H1 (cell line): ENCODE measurements around the gene CRTC1. TPM values are rescaled to one million over a fixed set of nuclear protein-coding genes. Genes with fewer than 3 reads are reported as not detected.

ENCODE experiments used
- CTCF ChIA-PET: fragments of 300-600 bp; sonication (Branson Sonifier 250); formaldehyde crosslinking; loops from one replicate; lab custom pipeline; 2021; ENCODE audit not compliant: partially characterized antibody; lab: Charles Lee
- POLR2A ChIA-PET: fragments of 300-600 bp; sonication (Branson Sonifier 250); formaldehyde crosslinking; loops from one replicate; lab custom pipeline; 2021; ENCODE audit warnings: inconsistent platforms; ENCODE audit not compliant: partially characterized antibody; lab: Charles Lee
- DNase-seq, 2 experiments: peaks; one replicate each; pipeline versions ENCODE4 v3.0.0 to v3.0.0-alpha.2; 2010 to 2022; ENCODE audit warnings: low spot score in 2 of 2, low read depth in 1 of 2, mixed read lengths in 1 of 2
- FAIRE-seq: peaks from 2 replicates; lab custom pipeline; 2011; peaks lifted over from hg19 to GRCh38; lab: Jason Lieb, UNC
- H2AFZ ChIP-seq: 2 replicates; pipeline ENCODE4 v1.8.1; 2012; ENCODE audit warnings: low read length, inconsistent platforms
- H2AK5ac ChIP-seq: 2 replicates; pipeline ENCODE4 v1.6.1; 2013; ENCODE audit warnings: low read depth, low read length
- H2BK120ac ChIP-seq: replicated peaks from 2 replicates; pipeline ENCODE3; 2013; ENCODE audit warnings: low read depth, low read length, inconsistent platforms
- H2BK12ac ChIP-seq: 2 replicates; pipeline ENCODE4 v1.6.1; 2013; ENCODE audit warnings: low read depth, low read length
- H2BK15ac ChIP-seq: 2 replicates; pipeline ENCODE4 v1.6.1; 2013; ENCODE audit warnings: low read length
- H2BK20ac ChIP-seq: 2 replicates; pipeline ENCODE4 v1.6.1; 2013; ENCODE audit warnings: low read length
- H2BK5ac ChIP-seq: 2 replicates; pipeline ENCODE4 v1.6.1; 2013; ENCODE audit warnings: low read depth, low read length
- H3K14ac ChIP-seq: 2 replicates; pipeline ENCODE4 v1.6.1; 2013; ENCODE audit warnings: inconsistent platforms; ENCODE audit not compliant: insufficient read length
- H3K18ac ChIP-seq: 2 replicates; pipeline ENCODE4 v1.6.1; 2013; ENCODE audit warnings: low read length; ENCODE audit errors: extremely low read depth
- H3K23ac ChIP-seq: 2 replicates; pipeline ENCODE4 v1.6.1; 2013; ENCODE audit warnings: inconsistent platforms; ENCODE audit not compliant: insufficient read length
- H3K23me2 ChIP-seq: 2 replicates; pipeline ENCODE4 v1.6.1; 2013; ENCODE audit warnings: low read depth, low read length
- H3K27ac ChIP-seq: 2 replicates; pipeline ENCODE4 v1.6.1; 2011; ENCODE audit warnings: low read depth, low read length, inconsistent platforms
- H3K27me3 ChIP-seq, 4 experiments: replicated peaks in 1 of 4; 1 replicate in 1 of 4; 2 replicates in 3 of 4; pipeline versions ENCODE4 v1.6.1 to v1.8.1; 2011 to 2013; ENCODE audit warnings: low read length in 3 of 4, mild to moderate bottlenecking in 3 of 4, inconsistent platforms in 2 of 4, mixed read lengths in 2 of 4, moderate library complexity in 1 of 4; ENCODE audit not compliant: control insufficient read depth in 3 of 4, insufficient read depth in 3 of 4; ENCODE audit errors: extremely low read depth in 1 of 4
- H3K36me3 ChIP-seq, 4 experiments: 2 replicates each; pipeline versions ENCODE4 v1.6.1 to v1.8.1; 2011 to 2013; ENCODE audit warnings: mild to moderate bottlenecking in 4 of 4, low read length in 3 of 4, moderate library complexity in 2 of 4, control low read depth in 1 of 4, inconsistent platforms in 1 of 4; ENCODE audit not compliant: insufficient read depth in 4 of 4, control insufficient read depth in 2 of 4
- H3K4ac ChIP-seq: replicated peaks from 2 replicates; pipeline ENCODE3; 2013; ENCODE audit warnings: low read length, low read depth, mixed read lengths, inconsistent platforms; ENCODE audit not compliant: insufficient read length
- H3K4me1 ChIP-seq, 4 experiments: replicated peaks in 1 of 4; 1 replicate in 1 of 4; 2 replicates in 3 of 4; pipeline versions ENCODE4 v1.6.1 to v1.8.1; 2011 to 2013; ENCODE audit warnings: low read length in 3 of 4, inconsistent platforms in 2 of 4, mixed read lengths in 1 of 4; ENCODE audit not compliant: insufficient read depth in 4 of 4, control insufficient read depth in 3 of 4
- H3K4me2 ChIP-seq, 2 experiments: 2 replicates each; pipeline versions ENCODE4 v1.6.1 to v1.8.1; 2011 to 2013; ENCODE audit warnings: low read depth in 2 of 2, low read length in 2 of 2, control low read depth in 1 of 2, inconsistent platforms in 1 of 2, mild to moderate bottlenecking in 1 of 2; ENCODE audit not compliant: insufficient read depth in 1 of 2
- H3K4me3 ChIP-seq, 4 experiments: fragments of 200-600, 300-600 bp in 1 of 4; sonication (generic), shearing (Covaris generic), sonication (Bioruptor Twin) in 1 of 4; 2 replicates each; pipeline versions ENCODE4 v1.5.1 to v1.8.1; 2011 to 2016; ENCODE audit warnings: low read length in 4 of 4, low read depth in 3 of 4, control low read depth in 2 of 4, inconsistent platforms in 2 of 4, mild to moderate bottlenecking in 2 of 4, mixed read lengths in 1 of 4, moderate library complexity in 1 of 4; ENCODE audit not compliant: insufficient read depth in 2 of 4; ENCODE audit errors: extremely low read depth in 1 of 4
- H3K56ac ChIP-seq: replicated peaks from 2 replicates; pipeline ENCODE3; 2013; ENCODE audit warnings: low read depth, mild to moderate bottlenecking, mixed read lengths, low read length, inconsistent platforms; ENCODE audit not compliant: insufficient read length
- H3K79me1 ChIP-seq: 2 replicates; pipeline ENCODE4 v1.6.1; 2013; ENCODE audit warnings: low read depth, low read length, control low read depth
- H3K79me2 ChIP-seq, 2 experiments: 2 replicates each; pipeline versions ENCODE4 v1.6.1 to v1.8.1; 2012 to 2013; ENCODE audit warnings: low read length in 2 of 2, mild to moderate bottlenecking in 2 of 2, inconsistent platforms in 1 of 2; ENCODE audit not compliant: insufficient read depth in 2 of 2, control insufficient read depth in 1 of 2
- H3K9ac ChIP-seq, 4 experiments: replicated peaks in 1 of 4; 1 replicate in 1 of 4; 2 replicates in 3 of 4; pipeline versions ENCODE4 v1.6.1 to v1.8.1; 2011 to 2013; ENCODE audit warnings: low read depth in 3 of 4, low read length in 3 of 4, control low read depth in 2 of 4, mild to moderate bottlenecking in 2 of 4, moderate library complexity in 2 of 4, inconsistent platforms in 1 of 4; ENCODE audit errors: extremely low read depth in 1 of 4
- H3K9me3 ChIP-seq, 2 experiments: 2 replicates each; pipeline versions ENCODE4 v1.6.1 to v1.8.1; 2012 to 2013; ENCODE audit warnings: mild to moderate bottlenecking in 2 of 2, moderate library complexity in 2 of 2, control low read depth in 1 of 2, inconsistent platforms in 1 of 2, low read depth in 1 of 2, low read length in 1 of 2, mixed read lengths in 1 of 2; ENCODE audit not compliant: insufficient read depth in 2 of 2
- H4K20me1 ChIP-seq, 2 experiments: replicated peaks in 1 of 2; 2 replicates each; pipeline versions ENCODE3 to v1.8.1; 2011 to 2013; ENCODE audit warnings: inconsistent platforms in 2 of 2, low read length in 2 of 2, mild to moderate bottlenecking in 1 of 2; ENCODE audit not compliant: insufficient read depth in 2 of 2, control insufficient read depth in 1 of 2
- H4K5ac ChIP-seq: 2 replicates; pipeline ENCODE4 v1.6.1; 2013; ENCODE audit warnings: low read length, low read depth, mixed read lengths, inconsistent platforms; ENCODE audit not compliant: insufficient read length
- H4K8ac ChIP-seq: 2 replicates; pipeline ENCODE4 v1.8.0; 2013; ENCODE audit warnings: mild to moderate bottlenecking, moderate library complexity, low read length, inconsistent platforms; ENCODE audit not compliant: insufficient read depth; ENCODE audit errors: extremely low read depth
- H4K91ac ChIP-seq: replicated peaks from 2 replicates; pipeline ENCODE3; 2013; ENCODE audit warnings: low read length, mixed read lengths, inconsistent platforms; ENCODE audit not compliant: insufficient read length
- ASH2L ChIP-seq: fragments of 200-600, 300-600 bp; sonication (generic); IDR thresholded peaks from one replicate; pipeline ENCODE4 v1.7.1; 2017; ENCODE audit warnings: low read length
- CHD1 ChIP-seq: IDR thresholded peaks from 2 replicates; pipeline ENCODE4 v1.6.1; 2012; ENCODE audit warnings: low read depth, low read length, improper control_type of control experiment
- CREB1 ChIP-seq: IDR thresholded peaks from 2 replicates; pipeline ENCODE4 v1.6.1; 2012; ENCODE audit warnings: inconsistent platforms
- CTBP2 ChIP-seq: IDR thresholded peaks from 2 replicates; pipeline ENCODE4 v1.7.0; 2011; ENCODE audit warnings: borderline replicate concordance, mild to moderate bottlenecking, moderate library complexity, mixed read lengths, low read length; ENCODE audit not compliant: insufficient read depth, insufficient read length
- EZH2 ChIP-seq: fragments of 200-600 bp; sonication (generic); IDR thresholded peaks from 2 replicates; pipeline ENCODE4 v1.7.1; 2012; ENCODE audit warnings: low read depth, mild to moderate bottlenecking, moderate library complexity, low read length, inconsistent platforms; ENCODE audit not compliant: severe bottlenecking
- HDAC2 ChIP-seq, 2 experiments: fragments of 300-600 bp in 1 of 2; sonication (generic) in 1 of 2; IDR thresholded peaks; 2 replicates each; pipeline ENCODE4 v1.6.1; 2011 to 2012; ENCODE audit warnings: low read depth in 2 of 2, low read length in 2 of 2, mild to moderate bottlenecking in 2 of 2, moderate library complexity in 2 of 2, borderline replicate concordance in 1 of 2, inconsistent platforms in 1 of 2
- NANOG ChIP-seq: IDR thresholded peaks from 2 replicates; pipeline ENCODE4 v1.6.1; 2011; ENCODE audit warnings: low read length, low read depth, mild to moderate bottlenecking, inconsistent platforms; ENCODE audit not compliant: insufficient read depth, poor library complexity, severe bottlenecking
- RXRA ChIP-seq: IDR thresholded peaks from 2 replicates; pipeline ENCODE4 v1.6.1; 2011; ENCODE audit warnings: low read depth, mild to moderate bottlenecking, low read length, moderate library complexity; ENCODE audit not compliant: insufficient read depth
- SIN3A ChIP-seq, 2 experiments: IDR thresholded peaks in 1 of 2; conservative IDR thresholded peaks in 1 of 2; 2 replicates each; pipeline ENCODE4 v1.6.1; 2011 to 2012; ENCODE audit warnings: low read length in 2 of 2, improper control_type of control experiment in 1 of 2, low read depth in 1 of 2, mild to moderate bottlenecking in 1 of 2
- TAF1 ChIP-seq: IDR thresholded peaks from 2 replicates; pipeline ENCODE4 v1.6.1; 2011; ENCODE audit warnings: mild to moderate bottlenecking, low read depth, low read length
- TEAD4 ChIP-seq: IDR thresholded peaks from 2 replicates; pipeline ENCODE4 v1.6.1; 2012; ENCODE audit warnings: low read depth, low read length, inconsistent platforms, mixed read lengths
- WGBS, 2 experiments: shearing (Covaris generic) in 1 of 2; methylation state at CpG; one replicate each; pipeline versions ENCODE4 v1.1.6 to v1.1.7; 2013 to 2015; ENCODE audit warnings: low lambda C conversion rate in 2 of 2, mixed read lengths in 2 of 2, inconsistent platforms in 1 of 2, low coverage in 1 of 2, missing lambda C conversion rate in 1 of 2; ENCODE audit not compliant: insufficient replicate concordance in 2 of 2, insufficient coverage in 1 of 2, insufficient read length in 1 of 2; ENCODE audit errors: extremely low coverage in 1 of 2, missing lambda C conversion rate in 1 of 2; 5-methylcytosine and 5-hydroxymethylcytosine counted together
- polyA plus RNA-seq, 7 experiments: library from polyadenylated mRNA; depleted of rRNA in 3 of 7; stranded (reverse) in 5 of 7; unstranded in 2 of 7; fragments of >200 nt in 5 of 7; fragments of 200-250 nt in 2 of 7; gene quantifications; 1 replicate in 5 of 7; 2 replicates in 1 of 7; 4 replicates in 1 of 7; pipeline versions ENCODE4 v1.2.1 to v1.2.3, GENCODE V29; 2011 to 2013; ENCODE audit warnings: missing spikeins in 2 of 7, mixed read lengths in 2 of 7
- total RNA-seq: library from RNA; stranded (reverse); fragmentation: NEBNext Ultra II Directional; extraction: Animal tissue kit (Norgen Biotek cat#: 25700); gene quantifications from 2 replicates; pipeline ENCODE4 v1.2.1, GENCODE V29; 2021
- TF ChIP-seq, protein P1 (sequence below): IDR thresholded peaks from 2 replicates; pipeline ENCODE4 v1.6.1; 2011; ENCODE audit warnings: low read length, improper control_type of control experiment

Gene CRTC1
- total and polyA plus RNA-seq, 2 of the 8 experiments (the other 6 are each of a cell fraction or from before 2014, with no cell fraction given) = 2.9 to 8.5 TPM

DNA sequence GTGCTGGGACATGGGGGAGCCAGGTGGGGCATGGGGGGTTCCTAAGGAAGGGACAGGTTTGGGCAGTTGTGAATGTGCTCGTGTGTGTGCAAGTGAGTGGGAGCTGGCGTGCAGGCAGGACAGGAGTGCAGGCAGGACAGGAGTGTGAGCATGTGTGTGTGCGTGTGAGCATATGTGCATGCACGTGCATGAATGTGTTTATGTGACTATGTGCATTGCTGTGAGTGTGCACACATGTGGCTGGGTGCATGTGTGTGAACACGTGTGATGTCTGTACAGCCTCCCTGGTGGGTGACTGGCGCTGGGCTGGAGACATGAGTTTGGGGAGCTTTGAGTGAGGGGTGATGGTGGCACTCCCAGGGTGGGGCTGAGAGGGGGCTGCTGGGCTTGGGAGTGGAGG is 33.4 kb downstream of the CRTC1 start:
- Histone ChIP-seq H3K23ac (no peak overlapping the region), H3K27ac (no peak overlapping the region), H3K79me1 (peaks cover 3% of the 10 kb centered on the region), H2BK5ac (no peak overlapping the region), H2AFZ (no peak overlapping the region), H3K56ac (no peak overlapping the region), H2BK12ac (peak overlapping the region; percentile 80; the same call in 1 of the 2 replicates), H3K9me3 (no peaks in the 10 kb centered on the region), H4K91ac (peak overlapping the region; percentile 85), H4K5ac (no peak overlapping the region), H3K36me3 (no peaks in the 10 kb centered on the region), H3K18ac (no peak overlapping the region), H2BK20ac (no peak overlapping the region), H3K9ac (0 out of 7 replicates have a peak overlapping the region, but pooled peaks of 1 of the 4 experiments have one; percentile 30), H3K14ac (no peak overlapping the region), H3K27me3 (no peaks in the 10 kb centered on the region), H3K4ac (peak overlapping the region; percentile 14), H3K4me1 (peaks cover 0 to 3% (median 0%) of the 10 kb centered on the region in 4 experiments; a peak in 1 of 7 replicates), H3K4me2 (no peak overlapping the region), H3K79me2 (peaks cover 0 to 3% of the 10 kb centered on the region in 2 experiments; a peak in 1 of 4 replicates), H2BK120ac (no peak overlapping the region), H3K23me2 (0 out of 2 replicates have a peak, but pooled peaks cover 2% of the 10 kb centered on the region), H4K8ac (no peak overlapping the region), H3K4me3 (no peak overlapping the region), H2BK15ac (no peak overlapping the region), H2AK5ac (peak overlapping the region; percentile 96), H4K20me1 (peaks cover 0 to 21% of the 10 kb centered on the region in 2 experiments)
- DNase-seq (no peak), FAIRE-seq (no peak)
- ChIA-PET POLR2A (interaction anchor here (0.7 to 1.0 kb wide), 2 partner anchors 14 to 35 kb away, joined by 3 to 4 read pairs; no protein-coding TSS in a partner anchor), CTCF (interaction anchor here (1.0 kb wide), 1 partner anchor 130 kb away, joined by 3 read pairs; no protein-coding TSS in a partner anchor)
- 87% methylated on average over 6 of the region's 6 CpGs; no CpG with 5 or more reads in 1 of the 2 experiments for WGBS, 2 experiments
- no peak for TF ChIP-seq SIN3A (conservative IDR thresholded peaks at IDR 0.05 in 1 of 2, IDR thresholded peaks at IDR 0.05 in 1 of 2; ENCODE audit: low read depth in 1 of 2, low read length in 2 of 2)
- no peak for TF ChIP-seq HDAC2 (IDR thresholded peaks at IDR 0.05; ENCODE audit: borderline replicate concordance in 1 of 2, low read depth in 2 of 2, low read length in 2 of 2)
- TF ChIP-seq NANOG = no peak
- no peak for TF ChIP-seq TAF1
- no peak for TF ChIP-seq CTBP2
- TF ChIP-seq CHD1 = no peak
- no peak for TF ChIP-seq ASH2L
- no peak for TF ChIP-seq EZH2
- no peak for TF ChIP-seq TEAD4
- no peak for TF ChIP-seq RXRA
- TF ChIP-seq, protein P1, sequence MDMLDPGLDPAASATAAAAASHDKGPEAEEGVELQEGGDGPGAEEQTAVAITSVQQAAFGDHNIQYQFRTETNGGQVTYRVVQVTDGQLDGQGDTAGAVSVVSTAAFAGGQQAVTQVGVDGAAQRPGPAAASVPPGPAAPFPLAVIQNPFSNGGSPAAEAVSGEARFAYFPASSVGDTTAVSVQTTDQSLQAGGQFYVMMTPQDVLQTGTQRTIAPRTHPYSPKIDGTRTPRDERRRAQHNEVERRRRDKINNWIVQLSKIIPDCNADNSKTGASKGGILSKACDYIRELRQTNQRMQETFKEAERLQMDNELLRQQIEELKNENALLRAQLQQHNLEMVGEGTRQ = no peak
- TF ChIP-seq CREB1 = no peak
